Activated CD8-positive, alpha-beta memory T cell treated with anti-CD3 and anti-CD28 coated beads, Interleukin-2, amount 50 U/mL, for 24 hours (primary cell): ENCODE measurements around the gene ZBTB7C.

ENCODE experiments used
- DNase-seq: peaks from one replicate; pipeline ENCODE4 v3.0.0-alpha.2; 2020; ENCODE audit errors: extremely low read depth

ZBTB7C gene

DNA sequence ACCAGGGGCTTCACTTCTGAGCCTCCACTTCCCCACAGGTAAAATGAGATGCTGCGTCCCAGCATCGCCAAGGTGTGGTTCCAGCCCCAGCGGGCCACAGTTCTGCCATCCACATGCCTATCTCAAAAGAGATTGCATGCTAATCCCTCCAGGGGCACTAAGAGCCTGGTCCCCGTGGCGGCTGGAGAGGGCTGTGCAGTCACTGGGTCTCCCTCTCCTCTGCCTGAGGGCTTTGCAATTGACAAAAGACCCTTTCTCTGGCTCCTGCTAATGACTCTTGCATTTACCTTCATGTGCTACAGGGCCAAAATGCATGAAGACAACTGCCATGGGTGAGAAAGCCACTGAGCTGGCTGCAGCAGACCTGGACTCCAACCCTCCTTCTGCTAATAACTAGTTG is 18.5 kb downstream of the ZBTB7C start:
- no peak for DNase-seq

DNA sequence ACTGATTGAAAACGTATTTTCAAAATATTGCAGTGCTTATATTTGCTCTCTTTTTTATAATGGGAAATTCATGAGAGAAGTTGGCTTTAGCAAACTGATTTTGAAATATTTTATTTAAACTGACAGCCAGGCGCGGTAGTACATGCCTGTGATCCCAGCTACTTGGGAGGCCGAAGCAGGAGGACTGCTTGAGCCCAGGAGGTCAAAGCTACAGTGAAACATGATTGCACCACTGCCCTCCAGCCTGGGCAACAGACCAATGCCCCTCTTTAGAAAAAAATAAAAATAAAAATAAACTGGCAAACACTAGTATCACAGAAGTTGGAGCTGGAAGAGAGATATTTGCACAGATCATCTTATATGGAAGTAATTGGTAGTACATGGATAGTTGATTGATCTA is 20.7 kb downstream of the ZBTB7C start:
- DNase-seq = no peak

DNA sequence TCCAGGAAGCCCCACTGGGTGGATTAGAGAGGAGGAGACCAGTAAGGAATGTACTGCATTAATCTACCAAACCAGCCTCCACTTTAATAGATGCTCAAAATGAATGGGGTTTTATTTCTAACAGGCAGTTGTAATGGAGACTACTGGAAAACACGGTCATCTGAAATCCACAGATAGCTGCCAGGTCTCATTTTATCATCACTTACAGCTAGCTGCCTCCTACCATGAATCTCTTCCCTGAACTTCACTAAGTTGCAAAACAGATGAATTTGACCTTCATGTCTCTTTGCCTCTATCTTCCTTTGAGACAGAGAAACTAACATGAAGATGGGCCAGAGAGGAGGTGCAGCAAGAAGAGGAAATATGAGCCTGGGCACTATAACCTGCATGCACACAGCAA is 21.9 kb downstream of the ZBTB7C start:
- DNase-seq = no peak

DNA sequence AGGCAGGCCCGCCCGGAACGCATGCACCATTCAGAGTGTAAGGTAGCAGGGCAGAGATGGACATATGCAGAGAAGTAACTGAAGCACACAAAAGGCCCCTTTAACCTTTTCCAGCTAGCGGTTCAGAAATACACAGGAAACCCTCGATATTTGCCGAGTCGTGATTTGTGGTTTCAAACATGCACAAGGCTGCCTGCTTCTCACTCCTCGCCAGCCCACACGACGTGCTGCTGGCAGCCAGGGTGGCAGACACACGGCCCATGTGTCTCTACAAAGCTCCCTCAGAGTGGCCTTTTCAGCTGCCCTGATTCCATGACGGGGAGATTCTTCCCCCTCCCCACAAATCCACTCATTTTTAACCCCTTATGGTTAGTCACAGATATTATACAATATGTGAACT is 23.6 kb downstream of the ZBTB7C start:
- no peak for DNase-seq

DNA sequence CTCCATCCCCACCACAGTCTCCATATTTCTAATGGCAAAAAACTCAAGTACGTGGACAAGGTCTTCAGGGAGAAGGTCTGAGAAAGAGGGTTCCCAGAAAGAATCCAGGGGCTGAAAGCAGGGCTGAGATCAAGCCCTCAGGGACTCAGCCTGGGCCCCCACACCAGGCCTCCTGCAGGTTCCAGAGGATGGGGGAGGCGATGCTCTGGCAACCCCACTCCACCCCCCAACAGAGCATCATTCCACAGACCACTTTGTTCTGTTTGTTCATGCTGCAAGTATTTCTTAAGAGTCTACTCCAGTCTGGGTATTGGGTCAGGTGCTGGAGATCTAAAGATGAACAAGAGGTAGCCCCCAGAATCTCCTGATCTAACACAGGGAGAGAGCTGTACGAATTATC is 32.2 kb downstream of the ZBTB7C start:
- DNase-seq = no peak

DNA sequence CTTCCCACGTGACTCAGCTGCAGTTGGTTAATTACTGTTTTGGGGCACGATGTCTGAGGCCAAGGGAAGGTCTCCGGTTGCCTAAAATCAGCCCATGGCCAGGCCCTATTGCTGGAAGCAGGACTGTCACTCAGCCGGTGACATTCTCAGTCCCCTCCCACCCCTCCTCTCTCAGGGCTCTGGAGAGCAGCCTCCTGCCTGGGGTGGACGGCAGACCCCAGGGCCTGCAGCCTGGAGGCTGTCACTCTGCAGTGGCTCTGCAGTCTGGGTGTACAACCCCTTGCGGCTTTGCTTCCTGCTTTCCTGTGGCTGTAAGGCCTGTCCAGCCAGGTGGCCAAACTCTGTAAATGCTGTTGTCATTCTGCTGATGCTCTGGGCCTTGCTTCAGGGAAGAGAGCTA is 32.8 kb downstream of the ZBTB7C start:
- DNase-seq = no peak

DNA sequence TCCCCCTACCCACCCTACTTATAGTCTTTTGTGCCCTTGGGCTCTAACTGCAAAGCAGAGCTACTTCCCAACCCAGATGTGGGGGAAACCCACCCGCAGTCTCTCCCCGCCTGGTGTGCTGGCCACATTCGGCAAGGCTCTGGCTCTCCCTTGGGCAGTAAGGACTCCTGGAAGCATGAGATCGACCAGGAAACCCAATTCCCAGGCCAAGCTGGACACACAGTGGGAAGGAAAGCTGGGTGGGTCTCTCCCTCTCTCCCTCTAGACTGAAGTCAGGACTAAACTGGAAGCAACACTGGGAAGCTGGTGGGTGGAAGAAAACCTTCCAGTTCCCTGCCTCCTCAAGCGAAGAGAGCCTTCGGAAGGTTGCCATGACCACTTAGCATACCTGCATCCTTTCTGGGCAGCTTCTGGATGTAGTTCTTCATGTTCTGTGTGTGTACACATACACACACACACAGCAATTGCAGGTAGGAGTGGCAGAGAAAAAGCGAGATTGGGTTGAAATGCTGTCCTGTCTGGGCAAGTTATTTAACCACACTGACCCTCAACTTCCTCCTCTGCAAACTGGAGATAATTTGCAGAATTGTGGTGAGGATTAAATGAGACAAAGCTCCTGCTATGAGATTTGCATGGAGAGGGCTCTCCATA is 33.9 kb downstream of the ZBTB7C start:
- DNase-seq = no peak

DNA sequence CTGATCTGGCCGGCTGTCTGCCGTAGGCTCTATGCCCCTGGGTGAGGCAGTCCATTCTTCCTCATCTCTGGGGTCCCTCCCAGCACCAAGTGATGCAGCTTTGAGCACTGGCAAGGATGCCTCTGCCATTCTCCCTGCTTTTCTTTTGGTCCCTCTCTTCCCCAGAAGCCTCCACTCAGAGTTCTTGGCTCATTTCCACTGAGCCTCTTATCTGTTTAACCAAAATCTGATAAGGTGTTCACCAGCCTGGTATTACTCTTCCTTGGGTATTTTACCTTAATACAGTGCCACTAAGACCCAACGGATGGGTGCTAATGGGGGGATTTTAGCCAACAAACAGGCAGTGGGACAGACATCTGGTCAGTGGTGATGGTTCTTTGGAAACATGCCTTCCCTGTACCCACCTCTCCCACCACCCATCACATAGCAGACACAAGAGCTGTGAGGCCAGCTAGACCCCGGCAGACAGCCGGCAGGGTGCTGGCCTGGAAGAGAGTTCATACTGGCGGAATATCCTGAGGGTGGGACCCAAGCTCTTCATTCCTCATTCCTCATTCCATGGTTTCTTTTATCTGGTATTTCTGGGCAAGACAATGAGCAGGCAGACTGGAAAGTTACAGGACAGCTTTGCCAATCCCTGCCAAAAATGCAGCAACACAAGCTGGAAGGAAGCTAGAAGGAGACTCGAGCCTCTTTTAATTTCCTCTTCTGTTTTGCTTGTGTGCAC is 34.6 kb downstream of the ZBTB7C start:
- DNase-seq = no peak

DNA sequence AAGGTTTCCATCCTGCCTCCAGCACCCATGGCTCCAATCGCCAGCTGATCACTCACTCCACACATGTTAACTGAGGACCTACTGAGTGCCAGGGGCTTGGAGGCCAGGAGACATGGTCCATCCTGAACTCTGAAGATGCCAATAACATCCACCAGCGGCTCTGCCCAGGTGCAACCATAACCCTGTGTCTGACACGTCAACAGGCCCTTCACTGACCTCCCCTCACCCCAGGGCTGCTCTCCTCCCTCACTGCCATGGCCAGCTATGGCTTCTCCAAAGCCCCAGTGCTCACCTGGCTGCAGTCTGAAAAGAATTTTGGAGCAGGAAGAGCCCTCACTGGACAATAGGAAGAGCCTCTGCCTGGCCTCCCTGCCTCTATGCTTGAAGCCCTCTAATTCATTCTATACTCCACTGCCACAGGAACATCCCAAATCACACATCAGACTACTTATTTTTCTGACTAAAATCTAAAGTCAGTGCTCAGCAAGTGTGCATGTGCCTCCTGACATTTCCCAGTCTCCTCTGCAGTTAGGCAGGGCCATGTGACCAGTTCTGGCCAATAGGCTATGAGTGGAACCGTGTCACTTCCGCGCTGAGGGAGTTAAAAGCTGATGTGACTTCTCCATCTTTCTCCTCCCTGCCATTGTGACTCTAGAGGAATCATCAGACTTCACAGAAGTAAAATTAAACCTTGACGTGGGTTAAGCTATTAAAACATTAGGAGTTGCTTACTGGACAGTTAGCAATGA is 37.2 kb downstream of the ZBTB7C start:
- DNase-seq = no peak

DNA sequence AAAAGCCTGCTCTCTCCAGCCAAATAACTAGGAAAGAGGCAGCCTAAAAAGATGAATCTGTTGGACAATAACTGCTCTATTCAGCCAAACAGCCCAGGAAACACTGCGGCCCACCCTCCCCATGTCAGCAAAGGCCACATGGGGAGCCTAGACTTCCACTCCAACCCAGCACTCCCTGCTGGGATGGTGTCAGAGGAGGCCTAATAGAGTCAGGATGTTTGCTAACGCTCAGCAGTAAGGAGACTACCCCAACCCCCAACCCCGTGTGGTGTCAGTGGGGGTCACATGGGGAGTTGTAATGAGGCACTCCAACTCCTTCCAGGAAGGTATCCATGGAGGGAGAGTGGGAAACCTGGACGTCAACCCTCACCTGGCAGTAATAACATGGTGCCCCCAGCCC is 41.6 kb downstream of the ZBTB7C start:
- no peak for DNase-seq

DNA sequence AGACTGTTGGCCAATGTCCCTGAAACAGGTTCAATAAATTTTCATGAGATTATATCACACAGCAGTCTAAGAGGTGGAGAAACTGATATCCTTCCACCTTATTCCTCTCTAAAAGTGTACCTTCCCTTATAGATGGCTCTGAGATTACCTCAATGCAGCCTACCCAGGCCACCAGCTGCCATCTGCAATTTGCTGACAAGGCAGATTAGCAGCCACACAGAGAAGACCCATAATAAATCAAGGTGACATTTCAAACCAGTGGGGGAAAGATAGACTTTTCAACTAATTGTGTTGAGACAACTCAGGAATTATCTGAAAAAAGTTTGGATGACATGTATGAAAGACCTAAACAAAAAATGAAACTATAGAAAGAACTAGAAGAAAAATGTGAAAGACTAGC is 43.2 kb downstream of the ZBTB7C start:
- DNase-seq = no peak

DNA sequence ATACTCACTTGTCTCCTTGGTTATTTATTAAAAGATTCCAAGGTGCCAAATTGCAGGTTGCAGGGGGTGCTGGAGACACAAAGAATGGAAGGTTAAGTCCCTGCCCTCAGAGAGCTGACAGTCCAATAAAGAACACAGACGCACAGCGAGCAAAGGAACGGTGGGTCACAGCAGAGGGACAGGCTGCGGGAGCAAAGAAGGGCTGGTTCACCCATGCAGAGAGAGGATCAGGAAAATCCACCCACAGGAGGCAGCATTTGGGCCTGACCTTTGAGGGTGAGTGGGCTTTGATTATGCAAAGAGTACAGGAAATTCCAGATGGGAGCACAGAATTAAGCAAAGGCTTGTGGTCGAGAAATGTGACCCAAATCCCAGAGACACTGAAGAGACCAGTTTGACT is 45.0 kb downstream of the ZBTB7C start:
- no peak for DNase-seq

DNA sequence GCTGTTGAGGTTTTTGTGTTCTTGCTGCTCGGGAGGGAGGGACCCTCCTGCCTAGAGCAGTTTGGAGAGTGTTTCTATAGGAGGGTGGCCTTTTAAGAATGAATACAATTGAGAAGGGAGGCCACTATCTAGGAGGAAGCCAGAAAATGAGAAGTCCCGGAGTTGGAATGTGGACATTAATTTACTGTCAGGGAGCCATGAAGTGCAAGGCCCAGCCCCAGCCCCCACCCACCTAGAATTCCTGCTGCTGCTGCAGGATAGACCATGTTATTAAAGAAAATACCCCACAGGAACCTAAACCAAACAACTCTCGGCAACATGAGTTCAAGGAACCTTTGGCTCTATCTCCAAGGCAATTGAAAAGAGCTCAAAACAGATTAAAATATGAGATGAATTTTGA is 46.0 kb downstream of the ZBTB7C start:
- DNase-seq = no peak

DNA sequence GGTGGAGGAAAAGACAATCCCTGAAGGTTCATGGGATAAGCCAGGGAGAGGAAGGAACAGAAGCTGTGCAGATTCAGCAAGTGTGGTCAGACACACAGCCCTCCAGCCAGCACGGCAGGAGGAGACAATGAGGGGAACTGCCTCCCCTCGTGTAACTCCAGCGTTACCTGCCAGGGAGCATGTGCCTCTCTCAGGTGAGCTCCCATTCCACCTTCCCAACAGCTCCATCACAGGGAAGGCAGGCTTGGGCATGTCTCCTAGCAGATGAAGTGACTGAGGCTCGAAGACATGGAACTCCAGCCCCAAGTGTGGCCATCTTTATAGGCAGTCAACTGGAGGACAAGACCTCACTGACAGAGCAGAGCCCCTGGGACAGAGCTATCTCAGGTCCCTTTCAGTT is 47.4 kb downstream of the ZBTB7C start:
- no peak for DNase-seq

DNA sequence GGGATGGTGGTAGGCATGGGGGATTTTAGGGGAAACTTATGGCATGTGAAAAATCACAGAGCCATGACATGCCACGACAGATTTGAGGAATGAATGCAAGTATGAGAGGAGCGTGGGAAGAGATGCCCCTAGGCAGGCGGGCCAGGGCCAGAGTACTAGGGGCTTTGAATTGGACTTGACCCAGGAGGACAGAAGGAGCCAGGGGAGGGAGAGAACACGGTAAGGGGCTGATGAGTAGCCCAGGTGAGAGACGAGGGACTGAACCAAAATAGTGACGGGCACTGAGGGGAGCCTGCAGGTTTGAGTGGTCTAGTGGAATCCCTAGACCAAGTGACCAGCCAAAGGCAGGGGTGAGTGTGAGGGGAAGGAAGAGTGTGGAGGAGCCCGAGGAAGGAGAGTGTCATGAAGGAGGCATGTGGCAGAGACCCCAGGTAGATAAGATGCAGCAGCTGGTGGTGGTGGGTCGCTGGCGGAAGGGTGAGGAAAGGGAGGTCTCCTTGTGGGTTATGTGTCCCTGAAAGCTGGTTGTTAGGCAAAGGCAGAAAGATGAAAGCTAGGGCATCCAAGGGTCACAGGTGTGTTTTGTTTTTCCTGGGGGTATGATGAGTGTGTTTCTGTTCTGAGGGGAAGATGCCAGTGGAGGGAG is 48.7 kb downstream of the ZBTB7C start:
- no peak for DNase-seq

DNA sequence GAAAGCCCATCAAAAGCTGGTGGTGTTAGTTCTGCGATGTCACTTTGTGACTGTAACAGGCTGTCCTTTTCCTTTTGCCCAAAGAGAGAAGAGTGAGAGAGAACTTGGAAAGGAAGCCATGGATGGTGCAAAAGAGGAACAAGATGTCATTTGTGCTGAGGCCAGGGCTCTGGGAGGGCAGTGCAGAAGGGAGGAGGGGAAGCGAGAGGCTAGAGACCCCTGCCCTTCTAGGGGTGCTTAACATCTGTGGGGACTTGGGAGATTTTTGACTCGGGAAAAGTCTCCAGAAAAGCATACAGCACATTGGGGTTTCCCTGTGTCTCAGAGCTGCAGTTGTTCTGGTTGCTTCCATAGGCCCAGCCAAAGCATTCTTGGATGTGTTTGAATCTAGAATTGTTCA is 49.6 kb downstream of the ZBTB7C start:
- DNase-seq = no peak

DNA sequence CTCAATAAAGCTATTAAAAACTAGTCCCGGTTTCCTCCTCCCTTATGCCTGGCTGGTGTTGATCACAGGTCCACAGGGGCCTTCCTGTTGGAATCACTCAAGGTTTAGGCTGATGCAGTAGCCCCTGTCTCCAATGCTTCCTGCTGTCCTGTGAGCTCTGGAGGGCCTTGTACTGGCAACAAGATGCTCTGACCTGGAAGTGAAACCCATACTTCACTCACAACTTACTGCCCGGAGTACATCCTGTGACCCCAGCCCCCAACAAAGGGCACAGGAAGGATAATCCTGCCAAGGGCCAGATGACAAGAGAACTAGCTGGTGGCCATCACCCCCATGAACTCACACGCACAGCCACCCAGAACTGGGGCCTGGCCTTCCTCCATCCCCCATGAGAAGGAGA is 50.3 kb downstream of the ZBTB7C start:
- DNase-seq = no peak

DNA sequence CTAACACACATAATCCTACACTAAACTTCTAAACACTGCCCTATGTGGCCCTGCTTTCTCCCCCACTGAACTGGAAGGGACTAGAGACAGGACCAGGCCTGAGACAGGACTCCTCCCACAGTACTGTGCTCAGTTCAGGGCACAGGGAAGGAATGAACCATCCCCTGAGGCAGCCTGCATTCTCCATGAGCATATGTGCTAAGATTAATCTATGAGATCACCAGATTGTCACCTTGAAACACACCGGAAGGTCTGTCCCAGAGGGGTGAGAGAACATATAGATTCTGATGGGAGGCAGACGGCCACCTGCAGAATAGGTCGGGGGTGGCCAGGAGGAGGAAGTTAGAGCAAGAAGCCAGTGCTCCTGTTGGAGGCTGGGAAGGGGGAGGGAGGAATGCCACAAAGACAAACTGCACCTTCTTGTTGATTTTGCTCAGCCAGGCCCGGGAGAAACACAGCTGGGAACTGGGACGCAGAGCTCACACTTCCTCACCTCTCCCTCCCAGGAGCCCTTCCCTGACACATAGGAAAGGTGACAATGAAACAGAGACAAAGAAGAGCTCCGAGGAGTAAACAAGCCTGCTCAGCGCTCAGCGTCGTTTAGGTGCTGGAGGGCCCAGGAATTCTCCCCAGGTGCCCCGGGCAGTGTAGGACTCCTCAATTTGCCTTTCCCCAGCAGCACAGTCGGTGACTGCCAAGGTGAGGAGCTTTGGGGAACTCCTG is 52.1 kb downstream of the ZBTB7C start:
- no peak for DNase-seq

DNA sequence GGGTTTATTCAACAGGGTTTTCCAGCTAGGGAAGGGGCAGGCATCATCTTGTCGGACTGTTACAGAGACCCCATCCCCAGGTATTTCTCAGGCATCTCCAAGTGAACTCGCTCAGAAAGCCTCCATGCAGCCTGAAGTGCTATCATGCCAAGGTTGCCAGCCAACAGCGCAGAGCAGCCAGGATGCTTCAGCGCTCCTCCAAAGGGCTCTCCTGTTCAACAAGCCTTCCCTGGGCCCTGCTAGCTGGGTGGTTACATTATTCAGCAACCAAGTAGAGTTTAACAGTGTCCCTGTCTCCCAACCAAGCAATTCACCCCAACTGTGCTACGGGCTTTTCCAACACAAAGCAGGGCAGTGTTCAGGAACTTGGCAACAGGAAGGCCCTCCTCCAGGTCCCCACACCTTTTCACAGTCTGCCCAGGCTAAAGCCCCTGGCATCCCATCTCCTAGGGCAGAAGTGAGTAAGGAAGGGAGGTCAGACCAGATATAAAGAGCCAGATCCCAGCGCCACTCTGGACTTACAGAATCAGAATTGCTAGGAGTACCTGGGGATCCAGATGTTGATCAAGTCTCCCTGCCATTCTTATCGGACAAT is 52.9 kb downstream of the ZBTB7C start:
- no peak for DNase-seq

DNA sequence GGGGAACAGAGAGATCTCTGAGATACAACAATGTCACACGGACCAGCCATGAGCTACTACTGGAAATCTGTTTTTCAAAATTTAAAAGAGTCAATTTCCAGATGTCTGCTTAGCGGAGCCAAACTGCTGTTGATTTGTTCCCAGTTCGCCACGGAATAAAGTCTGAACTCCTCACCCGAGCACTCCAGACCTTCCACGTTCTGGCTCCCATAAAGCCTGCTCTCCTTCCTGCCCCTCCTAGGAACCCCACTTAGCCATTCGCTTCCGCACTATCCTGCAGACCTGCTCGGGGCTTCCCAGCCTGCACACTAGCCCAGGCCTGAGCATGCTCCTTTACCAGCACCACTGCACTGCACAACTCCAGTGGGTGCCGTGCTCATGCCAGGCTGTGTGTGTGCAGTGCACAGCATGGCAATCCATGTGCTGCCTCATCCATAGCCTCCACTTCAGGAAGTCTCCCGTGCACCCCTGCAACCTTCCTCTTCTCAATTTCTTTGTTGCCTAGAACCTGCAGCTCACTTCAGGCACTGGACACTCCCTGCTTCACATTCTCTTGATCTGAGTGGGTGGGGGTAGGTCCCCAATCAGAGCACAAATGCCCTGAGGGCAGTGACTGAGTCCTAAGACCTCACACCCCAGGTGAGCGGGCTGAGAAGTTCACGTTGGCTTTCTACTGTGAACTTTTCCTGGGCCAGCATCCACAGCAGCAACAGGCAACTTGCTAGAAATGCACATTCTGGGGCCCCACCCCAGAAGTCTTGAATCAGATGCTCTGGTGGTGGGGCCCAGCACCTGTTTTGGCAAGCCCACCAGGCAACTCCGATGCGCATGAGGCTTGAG is 53.7 kb downstream of the ZBTB7C start:
- DNase-seq = no peak
